ENCODE measurements around the gene GNL2.

DNA sequence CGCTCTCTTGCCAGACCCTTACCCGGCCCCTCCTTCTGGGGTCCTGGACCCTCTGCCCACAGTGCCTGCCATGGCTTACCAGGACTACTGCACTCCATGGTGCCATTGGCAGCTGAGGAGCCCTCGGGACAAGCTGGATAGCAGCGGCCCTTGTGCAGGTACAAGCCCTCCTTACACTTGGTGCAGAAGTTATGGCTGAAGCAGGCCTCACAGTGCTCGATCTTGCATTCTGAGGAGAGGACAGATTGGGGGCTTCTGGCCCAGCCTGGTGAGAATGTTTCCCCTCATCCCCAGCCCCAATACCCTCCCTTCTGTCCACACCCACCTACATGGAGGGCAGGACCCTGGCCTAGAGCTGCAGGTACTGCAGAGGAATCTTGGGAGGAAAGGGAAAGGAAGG lies 18.4 kb upstream of the GNL2 start:
- TF ChIP-seq POLR2A (IDR thresholded peaks at IDR 0.05): no peak
- TF ChIP-seq, protein P1, sequence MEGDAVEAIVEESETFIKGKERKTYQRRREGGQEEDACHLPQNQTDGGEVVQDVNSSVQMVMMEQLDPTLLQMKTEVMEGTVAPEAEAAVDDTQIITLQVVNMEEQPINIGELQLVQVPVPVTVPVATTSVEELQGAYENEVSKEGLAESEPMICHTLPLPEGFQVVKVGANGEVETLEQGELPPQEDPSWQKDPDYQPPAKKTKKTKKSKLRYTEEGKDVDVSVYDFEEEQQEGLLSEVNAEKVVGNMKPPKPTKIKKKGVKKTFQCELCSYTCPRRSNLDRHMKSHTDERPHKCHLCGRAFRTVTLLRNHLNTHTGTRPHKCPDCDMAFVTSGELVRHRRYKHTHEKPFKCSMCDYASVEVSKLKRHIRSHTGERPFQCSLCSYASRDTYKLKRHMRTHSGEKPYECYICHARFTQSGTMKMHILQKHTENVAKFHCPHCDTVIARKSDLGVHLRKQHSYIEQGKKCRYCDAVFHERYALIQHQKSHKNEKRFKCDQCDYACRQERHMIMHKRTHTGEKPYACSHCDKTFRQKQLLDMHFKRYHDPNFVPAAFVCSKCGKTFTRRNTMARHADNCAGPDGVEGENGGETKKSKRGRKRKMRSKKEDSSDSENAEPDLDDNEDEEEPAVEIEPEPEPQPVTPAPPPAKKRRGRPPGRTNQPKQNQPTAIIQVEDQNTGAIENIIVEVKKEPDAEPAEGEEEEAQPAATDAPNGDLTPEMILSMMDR (IDR thresholded peaks at IDR 0.05): no peak
